ENCODE results near the gene TMEM8B.

Gene TMEM8B

GRCh38 chr9:35829084-35829763, at the start of gene TMEM8B:
TMEM8B (plus strand) TSS chr9:35829228; CDS start chr9:35829448, 220 bp downstream.
- DNase-seq (ENCODE audit: low read depth in 2 of 2) = peak; percentile 89 to 93

DNA sequence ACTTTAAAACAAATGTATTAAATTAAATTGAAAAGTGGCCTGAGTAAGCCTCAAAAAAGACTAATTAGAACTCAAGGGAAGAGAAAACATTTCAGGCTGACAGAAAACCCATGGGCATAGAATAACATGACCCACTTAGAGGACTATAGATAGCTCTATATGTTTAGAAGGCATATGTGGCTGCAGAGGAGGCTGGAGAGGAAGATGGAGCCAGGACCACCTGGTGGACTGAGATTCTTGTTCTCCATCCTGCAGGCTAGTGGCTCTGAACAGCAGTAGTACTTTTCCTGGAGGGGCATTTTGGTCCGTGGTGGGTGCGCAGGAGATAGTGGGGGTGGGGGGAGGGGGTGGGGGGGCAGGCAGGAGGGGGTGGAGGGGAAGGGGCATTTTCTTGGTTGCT, 48.0 kb upstream of the TMEM8B start:
- no peak for DNase-seq (ENCODE audit: low read depth in 2 of 2)

DNA sequence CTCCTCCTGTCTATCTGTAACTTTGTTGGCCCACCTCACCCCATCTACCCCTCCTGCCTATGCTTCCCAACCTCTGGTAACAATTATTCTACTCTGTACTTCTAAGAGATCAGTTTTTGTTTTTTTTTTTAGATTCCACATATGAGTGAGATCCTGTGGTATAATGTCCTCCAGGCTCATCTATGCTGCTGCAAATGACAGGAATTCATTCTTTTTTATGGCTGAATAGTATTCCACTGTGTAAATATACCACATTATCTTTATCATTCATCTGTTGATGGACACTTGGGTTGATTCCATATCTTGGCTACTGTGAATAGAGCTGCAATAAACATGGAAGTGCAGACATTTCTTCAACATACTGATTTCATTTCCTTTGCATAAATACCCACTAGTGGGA, 45.6 kb upstream of the TMEM8B start:
- no peak for DNase-seq (ENCODE audit: low read depth in 2 of 2)

GRCh38 chr9:35789541-35789940, 39.5 kb upstream of the TMEM8B start:
- no peak for DNase-seq (ENCODE audit: low read depth in 2 of 2)

GRCh38 chr9:35790025-35790384, 39.0 kb upstream of the TMEM8B start:
- no peak for DNase-seq (ENCODE audit: low read depth in 2 of 2)

DNA sequence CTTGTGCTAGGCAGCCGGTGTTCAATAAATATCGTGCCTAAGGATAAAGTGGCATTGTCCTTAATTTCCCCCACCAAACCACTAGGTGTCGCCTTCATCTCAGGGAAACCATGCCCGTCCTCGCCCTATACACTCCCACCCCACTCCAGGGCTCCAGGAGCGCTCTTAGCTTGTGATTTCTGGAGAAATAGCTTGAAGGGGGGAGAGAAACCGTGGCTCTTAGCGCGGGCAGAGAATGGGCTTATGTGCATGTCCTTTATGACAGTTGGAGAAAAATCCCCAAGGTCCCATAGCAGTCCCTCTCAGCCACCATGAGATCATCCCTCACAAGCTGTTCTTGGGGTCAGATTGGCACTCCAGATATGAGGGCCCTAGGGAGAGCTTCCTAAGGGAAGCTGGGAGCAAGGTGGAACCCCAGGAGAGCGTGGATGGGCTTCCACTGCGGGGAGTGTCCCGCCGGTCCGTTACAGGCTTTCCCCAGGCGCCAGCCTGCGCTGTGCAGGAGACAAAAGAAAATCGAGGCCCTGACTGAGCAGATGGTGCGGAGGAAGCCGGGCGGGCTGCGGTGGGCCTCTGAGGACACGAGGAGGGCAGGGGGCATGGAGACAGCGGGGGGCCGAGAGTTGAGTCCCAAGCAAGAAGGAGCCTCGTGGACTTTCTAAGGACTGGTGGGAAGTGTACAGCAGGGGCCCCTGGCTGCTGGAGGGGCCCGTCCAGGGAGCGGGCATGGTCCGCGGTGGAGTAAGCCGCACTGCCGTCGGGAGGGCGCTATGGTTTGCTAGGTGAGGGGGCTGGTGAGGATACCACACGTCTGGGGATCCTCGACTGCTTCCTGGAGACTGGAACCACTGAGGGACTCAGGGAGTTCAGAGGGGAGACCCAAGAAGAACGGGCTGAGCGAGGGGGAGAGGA, 38.4 kb upstream of the TMEM8B start:
- peak; percentile 23 to 24 for DNase-seq (ENCODE audit: low read depth in 2 of 2)

GRCh38 chr9:35791297-35791921, 37.6 kb upstream of the TMEM8B start, which contains the start of gene NPR2:
NPR2 (plus strand) TSS chr9:35791591; CDS start chr9:35792409, 818 bp downstream.
- DNase-seq (ENCODE audit: low read depth in 2 of 2) = no peak

DNA sequence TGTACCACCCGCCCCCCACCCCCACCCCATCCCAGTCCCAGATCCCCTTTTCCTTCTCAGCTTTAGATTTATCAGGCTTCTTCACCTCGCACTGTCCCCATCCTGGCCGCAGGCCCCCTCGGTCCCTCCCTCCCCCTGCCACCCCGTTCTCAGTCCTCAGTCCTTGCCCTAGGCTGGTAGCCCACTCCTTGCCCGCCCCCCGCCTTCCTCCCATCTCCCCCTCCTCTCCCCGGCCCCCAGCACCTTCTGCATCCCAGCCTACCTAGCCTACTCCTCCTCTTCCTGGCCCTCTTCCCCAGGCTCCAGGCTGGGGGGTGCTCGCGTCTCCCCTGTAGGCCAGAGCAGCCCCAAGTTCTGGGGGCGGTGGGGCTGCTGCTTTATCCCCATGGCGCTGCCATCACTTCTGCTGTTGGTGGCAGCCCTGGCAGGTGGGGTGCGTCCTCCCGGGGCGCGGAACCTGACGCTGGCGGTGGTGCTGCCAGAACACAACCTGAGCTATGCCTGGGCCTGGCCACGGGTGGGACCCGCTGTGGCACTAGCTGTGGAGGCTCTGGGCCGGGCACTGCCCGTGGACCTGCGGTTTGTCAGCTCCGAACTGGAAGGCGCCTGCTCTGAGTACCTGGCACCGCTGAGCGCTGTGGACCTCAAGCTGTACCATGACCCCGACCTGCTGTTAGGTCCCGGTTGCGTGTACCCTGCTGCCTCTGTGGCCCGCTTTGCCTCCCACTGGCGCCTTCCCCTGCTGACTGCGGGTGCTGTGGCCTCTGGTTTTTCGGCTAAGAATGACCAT, 36.8 kb upstream of the TMEM8B start:
- no peak for DNase-seq (ENCODE audit: low read depth in 2 of 2)

DNA sequence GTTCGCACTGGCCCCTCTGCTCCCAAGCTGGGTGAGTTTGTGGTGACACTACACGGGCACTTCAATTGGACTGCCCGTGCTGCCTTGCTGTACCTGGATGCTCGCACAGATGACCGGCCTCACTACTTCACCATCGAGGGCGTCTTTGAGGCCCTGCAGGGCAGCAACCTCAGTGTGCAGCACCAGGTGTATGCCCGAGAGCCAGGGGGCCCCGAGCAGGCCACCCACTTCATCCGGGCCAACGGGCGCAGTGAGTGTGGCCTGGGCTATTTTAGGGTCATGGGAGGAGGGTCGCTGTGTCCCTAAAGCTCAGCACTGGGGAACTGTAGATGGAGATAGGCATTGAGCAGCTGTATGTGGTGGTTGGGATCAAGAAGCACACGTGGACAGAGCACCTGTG, 36.2 kb upstream of the TMEM8B start:
- DNase-seq (ENCODE audit: low read depth in 2 of 2) = no peak

DNA sequence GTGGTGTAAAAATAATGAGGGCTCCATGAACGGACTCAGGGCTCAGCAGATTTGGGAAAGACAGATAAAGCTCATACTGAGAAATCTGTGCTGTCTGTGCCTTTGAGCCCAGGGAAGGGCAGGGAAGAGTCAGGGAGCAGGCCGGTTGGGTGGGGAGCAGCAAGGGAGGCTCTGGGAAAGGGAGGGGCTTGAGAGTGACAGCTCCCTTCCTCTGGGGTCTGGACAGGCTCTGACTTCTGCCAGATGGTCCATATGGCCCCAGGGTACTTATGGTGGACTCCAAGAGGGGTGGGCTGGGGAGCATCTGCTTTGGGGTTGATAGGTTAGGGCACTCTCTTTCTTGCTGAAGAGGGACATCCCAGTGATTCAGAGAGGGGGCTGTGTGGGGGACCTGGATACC, 35.6 kb upstream of the TMEM8B start:
- DNase-seq (ENCODE audit: low read depth in 2 of 2) = no peak

DNA sequence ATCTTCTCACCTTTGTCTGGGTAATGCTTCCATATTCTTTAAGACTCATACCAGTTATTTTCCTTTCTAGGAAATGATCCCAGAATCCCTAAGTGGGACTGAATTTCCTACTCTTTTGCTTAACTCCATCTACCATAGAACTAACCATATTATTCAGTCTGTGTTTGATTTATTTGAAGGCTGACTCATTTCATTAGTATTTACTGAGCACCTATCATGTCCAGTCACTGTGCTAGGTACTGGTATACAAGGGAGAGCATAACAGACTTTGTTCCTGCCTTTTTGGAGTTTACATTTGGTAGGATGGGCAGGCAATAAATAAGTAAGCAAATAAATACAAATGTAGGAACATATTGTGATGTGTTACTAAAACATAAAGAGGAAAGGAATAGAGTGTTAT, 33.3 kb upstream of the TMEM8B start:
- no peak for DNase-seq (ENCODE audit: low read depth in 2 of 2)

- DNase-seq (ENCODE audit: low read depth in 2 of 2) = no peak
These were observed 31.5 kb upstream of the TMEM8B start for GRCh38 chr9:35797311-35798109.

DNA sequence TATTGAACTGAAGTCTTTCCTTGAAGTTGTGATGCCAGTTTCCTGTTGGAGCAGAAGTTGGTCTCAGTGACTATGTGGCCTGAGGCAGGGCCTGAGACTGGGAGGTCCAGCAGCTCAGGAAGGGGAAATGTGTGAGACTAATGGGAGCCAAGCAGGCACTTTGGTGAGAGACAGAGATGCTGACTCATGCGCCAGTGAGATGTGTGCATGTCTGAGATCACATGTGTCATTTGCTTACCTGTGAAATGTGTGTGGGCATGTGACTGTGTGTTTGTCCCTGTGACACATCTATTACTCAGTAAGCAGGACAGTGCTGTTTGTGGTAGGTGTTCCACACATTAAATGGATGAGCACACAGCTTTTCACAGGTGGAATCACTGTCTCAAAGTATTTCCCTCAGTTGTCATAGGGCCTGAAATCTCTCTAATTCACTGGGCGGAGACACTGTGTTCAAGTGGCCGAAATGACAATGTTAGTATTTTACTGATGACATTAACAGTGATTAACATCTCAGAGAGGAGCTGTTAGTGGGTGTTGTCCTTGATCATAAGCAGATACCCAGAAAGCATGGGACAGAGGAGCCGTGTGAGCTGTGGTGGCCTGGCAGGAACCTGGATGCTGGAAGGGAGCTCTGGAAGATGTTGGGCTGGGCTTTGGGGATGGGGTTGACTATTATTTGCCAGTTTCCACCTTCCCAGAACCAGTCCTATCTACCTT, 30.2 kb upstream of the TMEM8B start:
- DNase-seq (ENCODE audit: low read depth in 2 of 2) = peak in 1 of 2 donors; percentile 8

DNA sequence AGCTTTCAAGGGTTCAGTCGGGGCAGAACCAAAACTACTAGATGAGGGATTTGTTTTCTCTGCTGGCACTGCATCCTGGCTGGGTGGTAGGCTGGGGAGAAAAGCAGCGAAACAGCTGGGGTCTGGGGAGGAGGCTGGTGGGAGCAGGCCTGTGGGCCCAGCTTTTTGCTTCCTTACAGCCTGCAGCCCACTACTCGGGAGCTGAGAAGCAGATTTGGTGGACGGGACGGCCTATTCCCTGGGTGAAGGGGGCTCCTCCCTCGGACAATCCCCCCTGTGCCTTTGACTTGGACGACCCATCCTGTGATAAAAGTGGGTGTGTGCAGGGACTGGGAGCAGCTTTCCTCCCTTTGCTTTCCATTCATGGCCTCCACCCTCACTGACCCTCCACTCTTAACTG, 28.5 kb upstream of the TMEM8B start:
- DNase-seq (ENCODE audit: low read depth in 2 of 2) = no peak

DNA sequence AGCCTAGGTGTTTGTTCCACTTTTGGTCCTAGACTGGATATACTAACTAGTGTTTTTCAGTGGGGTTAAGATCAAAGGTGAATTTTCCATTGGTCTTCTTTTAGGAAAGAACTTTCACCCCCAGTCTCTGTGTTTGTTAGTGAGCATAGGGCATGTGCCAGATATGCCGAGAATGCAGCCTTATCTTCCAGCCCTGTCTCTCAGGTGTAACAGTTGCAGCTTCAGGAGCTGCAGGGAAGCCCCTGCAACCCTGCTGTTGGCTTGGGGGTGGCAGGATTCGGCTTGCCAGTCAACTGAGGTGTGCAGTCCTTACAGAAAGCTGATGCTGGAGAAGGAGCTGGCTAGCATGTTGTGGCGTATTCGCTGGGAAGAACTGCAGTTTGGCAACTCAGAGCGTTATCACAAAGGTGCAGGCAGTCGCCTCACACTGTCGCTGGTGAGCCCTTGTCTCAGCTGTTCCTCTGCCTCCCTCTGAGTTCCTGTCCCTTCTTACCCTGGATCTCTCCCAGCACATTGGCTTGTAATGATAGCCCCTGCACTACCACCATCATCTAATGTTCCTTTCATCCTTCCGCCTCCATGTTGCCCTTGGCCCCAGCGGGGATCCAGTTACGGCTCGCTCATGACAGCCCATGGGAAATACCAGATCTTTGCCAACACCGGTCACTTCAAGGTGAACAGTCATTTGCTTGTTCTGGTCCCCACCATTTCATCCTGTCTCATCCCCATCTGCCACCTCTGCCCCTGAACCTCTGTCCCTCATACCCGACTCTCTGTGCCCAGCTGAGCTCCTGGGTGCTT, 27.5 kb upstream of the TMEM8B start:
- no peak for DNase-seq (ENCODE audit: low read depth in 2 of 2)

DNA sequence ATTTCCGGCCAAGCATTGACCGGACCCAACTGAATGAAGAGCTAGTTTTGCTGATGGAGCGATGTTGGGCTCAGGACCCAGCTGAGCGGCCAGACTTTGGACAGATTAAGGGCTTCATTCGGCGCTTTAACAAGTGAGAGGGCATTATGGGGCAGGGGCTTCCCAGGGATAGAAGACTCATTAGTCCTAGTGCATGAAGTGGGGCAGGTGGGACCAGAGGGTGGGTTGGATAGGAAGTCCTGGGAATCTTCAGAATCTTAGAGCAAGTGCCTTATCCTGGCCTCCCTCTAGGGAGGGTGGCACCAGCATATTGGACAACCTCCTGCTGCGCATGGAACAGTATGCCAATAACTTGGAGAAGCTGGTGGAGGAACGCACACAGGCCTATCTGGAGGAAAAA, 22.9 kb upstream of the TMEM8B start:
- DNase-seq (ENCODE audit: low read depth in 2 of 2) = no peak

DNA sequence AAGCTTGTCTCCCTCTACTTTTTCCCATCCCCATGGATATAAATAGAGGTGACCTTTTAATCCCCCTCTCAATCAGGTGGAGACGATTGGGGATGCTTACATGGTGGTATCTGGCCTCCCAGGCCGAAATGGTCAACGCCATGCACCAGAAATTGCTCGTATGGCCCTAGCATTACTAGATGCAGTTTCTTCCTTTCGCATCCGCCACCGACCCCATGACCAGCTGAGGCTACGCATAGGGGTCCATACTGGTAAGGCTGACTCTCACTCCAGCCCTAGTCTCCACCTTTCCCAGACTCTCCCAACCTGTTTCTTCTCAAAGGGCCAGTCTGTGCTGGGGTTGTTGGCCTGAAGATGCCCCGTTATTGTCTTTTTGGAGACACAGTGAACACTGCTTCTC, 20.6 kb upstream of the TMEM8B start:
- DNase-seq (ENCODE audit: low read depth in 2 of 2) = no peak

DNA sequence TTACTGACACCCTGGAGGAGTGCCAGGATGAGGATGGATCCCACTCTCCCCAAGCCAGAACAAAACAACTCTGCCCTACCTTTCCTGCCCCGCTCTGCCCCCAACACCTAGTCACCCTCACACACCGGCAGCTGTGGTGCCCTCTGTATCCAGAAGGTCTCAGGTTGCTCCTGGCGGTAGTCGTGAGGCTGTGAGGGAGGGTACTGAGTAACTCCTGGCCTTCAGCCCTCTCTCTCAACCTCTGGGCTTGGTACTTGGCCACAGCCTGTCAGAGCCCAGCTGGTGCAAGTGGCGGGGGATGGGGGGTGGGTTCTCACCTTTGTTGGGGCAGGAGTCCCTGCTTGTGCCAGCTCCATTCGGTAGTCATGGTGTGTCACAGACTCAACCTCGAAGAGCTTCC, 18.9 kb upstream of the TMEM8B start:
- DNase-seq (ENCODE audit: low read depth in 2 of 2) = no peak

DNA sequence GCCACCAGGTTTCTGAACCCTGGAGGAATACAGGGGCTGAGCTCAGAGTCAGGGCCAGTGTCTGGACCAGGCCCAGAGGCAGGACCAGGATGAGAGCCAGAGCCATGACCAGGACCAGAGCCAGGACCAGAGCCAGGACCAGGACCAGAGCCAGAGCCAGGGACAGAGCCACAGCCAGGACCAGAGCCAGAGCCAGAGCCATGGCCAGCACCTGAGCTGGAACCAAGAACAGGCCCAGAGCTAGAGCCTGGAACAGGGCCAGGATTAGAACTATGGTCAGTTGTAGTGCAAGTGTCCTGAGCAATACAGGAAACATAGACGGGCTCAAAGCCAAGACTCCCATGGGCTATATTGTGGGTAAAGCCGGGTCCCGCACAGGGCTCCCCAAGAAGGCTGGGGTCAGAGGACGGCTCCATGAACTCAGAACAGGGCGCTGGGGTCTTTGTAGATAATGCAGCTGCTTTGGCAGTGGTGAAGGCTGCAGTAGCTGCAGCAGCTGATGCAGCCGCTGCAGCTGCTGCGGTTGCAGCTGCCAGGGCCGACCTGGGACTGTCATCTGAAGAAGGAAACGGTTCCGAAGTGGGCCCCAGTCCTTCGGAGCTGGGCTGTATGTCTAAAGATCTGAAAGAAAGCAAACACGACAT, 17.5 kb upstream of the TMEM8B start:
- DNase-seq (ENCODE audit: low read depth in 2 of 2) = no peak
